GDM1 (cell line): ENCODE measurements around the gene LBHD1.
"Not testable (repeated sequence)": the region's sequence is repeated elsewhere in the genome, so short reads cannot be mapped to it uniquely, and the experiment has no call there.

ENCODE experiments used
- DNase-seq: peaks from one replicate; lab custom pipeline; 2025; lab: John Stamatoyannopoulos, UW

The LBHD1 gene

GRCh38 chr11:62664405-62665074 lies 7.5 kb downstream of the LBHD1 start:
- DNase-seq, result no peak

GRCh38 chr11:62656796-62657429 lies 15.2 kb downstream of the LBHD1 start:
- DNase-seq, result no peak

GRCh38 chr11:62654297-62654696 lies 17.8 kb downstream of the LBHD1 start:
- no peak for DNase-seq

GRCh38 chr11:62652161-62653006 lies 19.7 kb downstream of the LBHD1 start:
- no peak for DNase-seq

GRCh38 chr11:62650283-62650682 lies 21.8 kb downstream of the LBHD1 start:
- DNase-seq, result not testable (repeated sequence)

GRCh38 chr11:62649486-62649885 lies 22.6 kb downstream of the LBHD1 start:
- DNase-seq, result no peak

- no peak for DNase-seq
Measured at GRCh38 chr11:62648967-62649364, 23.1 kb downstream of the LBHD1 start.

GRCh38 chr11:62648185-62648966 lies 23.7 kb downstream of the LBHD1 start:
- DNase-seq, result no peak

GRCh38 chr11:62647609-62648005 lies 24.5 kb downstream of the LBHD1 start:
- no peak for DNase-seq

GRCh38 chr11:62646825-62647608 lies 25.1 kb downstream of the LBHD1 start:
- DNase-seq, result no peak

- DNase-seq, result peak; percentile 93
Measured at GRCh38 chr11:62645946-62646824, 25.9 kb downstream of the LBHD1 start, which contains the start of gene GANAB. Gene GANAB, minus strand, starts transcription at chr11:62646613. Its CDS starts 14 bp downstream, at chr11:62646599.

GRCh38 chr11:62645671-62645945 lies 26.5 kb downstream of the LBHD1 start:
- no peak for DNase-seq

- no peak for DNase-seq
Measured at GRCh38 chr11:62644220-62644619, 27.8 kb downstream of the LBHD1 start.

GRCh38 chr11:62632492-62632891 lies 39.6 kb downstream of the LBHD1 start:
- no peak for DNase-seq

- DNase-seq, result no peak
Measured at GRCh38 chr11:62627713-62628112, 44.4 kb downstream of the LBHD1 start.

- DNase-seq, result no peak
Measured at GRCh38 chr11:62622476-62623089, 49.5 kb downstream of the LBHD1 start.

- peak; percentile 87 for DNase-seq
Measured at GRCh38 chr11:62621567-62622470, 50.2 kb downstream of the LBHD1 start, which contains the start of gene B3GAT3. Gene B3GAT3, minus strand, starts transcription at chr11:62621986. Its CDS starts 39 bp downstream, at chr11:62621947.

GRCh38 chr11:62621027-62621566 lies 51.0 kb downstream of the LBHD1 start:
- DNase-seq, result no peak
